ENCODE results near the gene BAAT.

BAAT gene

GRCh38 chr9:101380295-101380694, 4.5 kb downstream of the BAAT start (continued):
- TF ChIP-seq POU6F1 (CRISPR knock-in tag; IDR thresholded peaks at IDR 0.05; ENCODE audit: borderline replicate concordance, low read depth) (no peak), CSDC2 (CRISPR knock-in tag; IDR thresholded peaks at IDR 0.05) (no peak), ISL1 (CRISPR knock-in tag; IDR thresholded peaks at IDR 0.05) (no peak)

GRCh38 chr9:101376111-101376848, 8.5 kb downstream of the BAAT start:
- peak; percentile 98 for ATAC-seq
- TF ChIP-seq ISL1 (CRISPR knock-in tag; IDR thresholded peaks at IDR 0.05) (0 out of 2 replicates have a peak, but pooled peaks have one; percentile 33), ZFP3 (CRISPR knock-in tag; IDR thresholded peaks at IDR 0.05) (no peak), ZFP30 (CRISPR knock-in tag; IDR thresholded peaks at IDR 0.05) (no peak), CSRNP3 (CRISPR knock-in tag; IDR thresholded peaks at IDR 0.05) (no peak), PATZ1 (CRISPR knock-in tag; IDR thresholded peaks at IDR 0.05; ENCODE audit: borderline replicate concordance) (0 out of 2 replicates have a peak, but pooled peaks have one; percentile 33), ZC3H10 (CRISPR knock-in tag; IDR thresholded peaks at IDR 0.05) (no peak), CREB5 (CRISPR knock-in tag; IDR thresholded peaks at IDR 0.05; ENCODE audit: low read depth) (no peak), OSR1 (CRISPR knock-in tag; IDR thresholded peaks at IDR 0.05) (no peak), ZNF70 (CRISPR knock-in tag; IDR thresholded peaks at IDR 0.05) (no peak)

- no peak for TF ChIP-seq ZNF565 (CRISPR knock-in tag; conservative IDR thresholded peaks at IDR 0.05; ENCODE audit: low read depth)
- no peak for TF ChIP-seq BACH2 (CRISPR knock-in tag; IDR thresholded peaks at IDR 0.05; ENCODE audit: borderline replicate concordance)
- no peak for TF ChIP-seq POU6F1 (CRISPR knock-in tag; IDR thresholded peaks at IDR 0.05; ENCODE audit: borderline replicate concordance, low read depth)
- TF ChIP-seq TSHZ2 (CRISPR knock-in tag; IDR thresholded peaks at IDR 0.05): no peak
- TF ChIP-seq ARNTL (CRISPR knock-in tag; IDR thresholded peaks at IDR 0.05; ENCODE audit: borderline replicate concordance, low read depth): no peak
- no peak for TF ChIP-seq ISL1 (CRISPR knock-in tag; IDR thresholded peaks at IDR 0.05)
- no peak for TF ChIP-seq RARB (CRISPR knock-in tag; IDR thresholded peaks at IDR 0.05)
- no peak for TF ChIP-seq ZFP30 (CRISPR knock-in tag; IDR thresholded peaks at IDR 0.05)
- no peak for TF ChIP-seq OSR1 (CRISPR knock-in tag; IDR thresholded peaks at IDR 0.05)
- TF ChIP-seq PATZ1 (CRISPR knock-in tag; IDR thresholded peaks at IDR 0.05; ENCODE audit: borderline replicate concordance): no peak
- TF ChIP-seq TOX (CRISPR knock-in tag; IDR thresholded peaks at IDR 0.05; ENCODE audit: borderline replicate concordance): no peak
- TF ChIP-seq CREB5 (CRISPR knock-in tag; IDR thresholded peaks at IDR 0.05; ENCODE audit: low read depth): no peak
- TF ChIP-seq ESRRG (CRISPR knock-in tag; IDR thresholded peaks at IDR 0.05): no peak
- TF ChIP-seq TCF4 (CRISPR knock-in tag; IDR thresholded peaks at IDR 0.05; ENCODE audit: borderline replicate concordance): no peak
- TF ChIP-seq ZNF70 (CRISPR knock-in tag; IDR thresholded peaks at IDR 0.05): no peak
- TF ChIP-seq ZFP3 (CRISPR knock-in tag; IDR thresholded peaks at IDR 0.05): no peak
- no peak for TF ChIP-seq ZC3H10 (CRISPR knock-in tag; IDR thresholded peaks at IDR 0.05)
- no peak; the same call in 1 of the 3 replicates for ATAC-seq
These were observed 9.3 kb downstream of the BAAT start for GRCh38 chr9:101375546-101375945.
